Endothelial cell of umbilical vein (primary cell): Measurements from ENCODE around the gene ZBTB32.

ENCODE experiments used
- EZH2 ChIP-seq: IDR thresholded peaks from 2 replicates; pipeline ENCODE4 v1.6.1; 2012; ENCODE audit warnings: borderline replicate concordance, low read depth, mild to moderate bottlenecking, moderate library complexity, low read length, inconsistent platforms; ENCODE audit not compliant: severe bottlenecking
- POLR2AphosphoS5 ChIP-seq: IDR thresholded peaks from 2 replicates; pipeline ENCODE4 v1.6.1; 2012; ENCODE audit warnings: low read depth, mild to moderate bottlenecking, control low read depth, low read length, moderate library complexity; ENCODE audit not compliant: insufficient read depth
- TF ChIP-seq, protein P1 (sequence below), 2 donors: IDR thresholded peaks; 1 replicate in 1 of 2; 2 replicates in 1 of 2; pipeline ENCODE4 v1.5.1; 2011; ENCODE audit warnings: low read length in 2 of 2, mild to moderate bottlenecking in 2 of 2, moderate library complexity in 2 of 2, control low read depth in 1 of 2, inconsistent platforms in 1 of 2, low read depth in 1 of 2; ENCODE audit not compliant: insufficient read depth in 1 of 2; ENCODE audit errors: extremely low read depth in 1 of 2
- TF ChIP-seq, protein P2 (sequence below): IDR thresholded peaks from 2 replicates; pipeline ENCODE4 v1.6.1; 2011; ENCODE audit not compliant: insufficient read depth, insufficient read length

GRCh38 chr19:35715981-35716800 lies 11.8 kb downstream of the ZBTB32 start:
- TF ChIP-seq, protein P1, sequence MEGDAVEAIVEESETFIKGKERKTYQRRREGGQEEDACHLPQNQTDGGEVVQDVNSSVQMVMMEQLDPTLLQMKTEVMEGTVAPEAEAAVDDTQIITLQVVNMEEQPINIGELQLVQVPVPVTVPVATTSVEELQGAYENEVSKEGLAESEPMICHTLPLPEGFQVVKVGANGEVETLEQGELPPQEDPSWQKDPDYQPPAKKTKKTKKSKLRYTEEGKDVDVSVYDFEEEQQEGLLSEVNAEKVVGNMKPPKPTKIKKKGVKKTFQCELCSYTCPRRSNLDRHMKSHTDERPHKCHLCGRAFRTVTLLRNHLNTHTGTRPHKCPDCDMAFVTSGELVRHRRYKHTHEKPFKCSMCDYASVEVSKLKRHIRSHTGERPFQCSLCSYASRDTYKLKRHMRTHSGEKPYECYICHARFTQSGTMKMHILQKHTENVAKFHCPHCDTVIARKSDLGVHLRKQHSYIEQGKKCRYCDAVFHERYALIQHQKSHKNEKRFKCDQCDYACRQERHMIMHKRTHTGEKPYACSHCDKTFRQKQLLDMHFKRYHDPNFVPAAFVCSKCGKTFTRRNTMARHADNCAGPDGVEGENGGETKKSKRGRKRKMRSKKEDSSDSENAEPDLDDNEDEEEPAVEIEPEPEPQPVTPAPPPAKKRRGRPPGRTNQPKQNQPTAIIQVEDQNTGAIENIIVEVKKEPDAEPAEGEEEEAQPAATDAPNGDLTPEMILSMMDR (IDR thresholded peaks at IDR 0.05; ENCODE audit: extremely low read depth in 1 of 2, insufficient read depth in 1 of 2, low read depth in 1 of 2, low read length in 2 of 2) = no peak
- TF ChIP-seq POLR2AphosphoS5 = no peak
- no peak for TF ChIP-seq EZH2
- TF ChIP-seq, protein P2, sequence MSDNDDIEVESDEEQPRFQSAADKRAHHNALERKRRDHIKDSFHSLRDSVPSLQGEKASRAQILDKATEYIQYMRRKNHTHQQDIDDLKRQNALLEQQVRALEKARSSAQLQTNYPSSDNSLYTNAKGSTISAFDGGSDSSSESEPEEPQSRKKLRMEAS = no peak
